DOHH2 (cell line): ENCODE results near the gene AKT1S1.

Experiments used
- EZH2phosphoT487 ChIP-seq: fragments of 200-600 bp; sonication (generic); IDR thresholded peaks from 2 replicates; pipeline ENCODE4 v1.6.1; 2017; ENCODE audit warnings: borderline replicate concordance, mild to moderate bottlenecking, antibody characterized with exemption, low read length, moderate library complexity, mixed read lengths
- TF ChIP-seq, protein P1 (sequence below): fragments of 200-600 bp; sonication (generic); IDR thresholded peaks from one replicate; pipeline ENCODE4 v1.5.1; 2014; ENCODE audit warnings: antibody characterized with exemption, mild to moderate bottlenecking, low read depth, low read length; ENCODE audit not compliant: poor library complexity, severe bottlenecking

- TF ChIP-seq, protein P1, sequence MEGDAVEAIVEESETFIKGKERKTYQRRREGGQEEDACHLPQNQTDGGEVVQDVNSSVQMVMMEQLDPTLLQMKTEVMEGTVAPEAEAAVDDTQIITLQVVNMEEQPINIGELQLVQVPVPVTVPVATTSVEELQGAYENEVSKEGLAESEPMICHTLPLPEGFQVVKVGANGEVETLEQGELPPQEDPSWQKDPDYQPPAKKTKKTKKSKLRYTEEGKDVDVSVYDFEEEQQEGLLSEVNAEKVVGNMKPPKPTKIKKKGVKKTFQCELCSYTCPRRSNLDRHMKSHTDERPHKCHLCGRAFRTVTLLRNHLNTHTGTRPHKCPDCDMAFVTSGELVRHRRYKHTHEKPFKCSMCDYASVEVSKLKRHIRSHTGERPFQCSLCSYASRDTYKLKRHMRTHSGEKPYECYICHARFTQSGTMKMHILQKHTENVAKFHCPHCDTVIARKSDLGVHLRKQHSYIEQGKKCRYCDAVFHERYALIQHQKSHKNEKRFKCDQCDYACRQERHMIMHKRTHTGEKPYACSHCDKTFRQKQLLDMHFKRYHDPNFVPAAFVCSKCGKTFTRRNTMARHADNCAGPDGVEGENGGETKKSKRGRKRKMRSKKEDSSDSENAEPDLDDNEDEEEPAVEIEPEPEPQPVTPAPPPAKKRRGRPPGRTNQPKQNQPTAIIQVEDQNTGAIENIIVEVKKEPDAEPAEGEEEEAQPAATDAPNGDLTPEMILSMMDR: no peak
- no peak for TF ChIP-seq EZH2phosphoT487
Measured at GRCh38 chr19:49925486-49925885, 48.3 kb upstream of the AKT1S1 start.
